Measurements from ENCODE around the gene LCOR.

The LCOR gene

DNA sequence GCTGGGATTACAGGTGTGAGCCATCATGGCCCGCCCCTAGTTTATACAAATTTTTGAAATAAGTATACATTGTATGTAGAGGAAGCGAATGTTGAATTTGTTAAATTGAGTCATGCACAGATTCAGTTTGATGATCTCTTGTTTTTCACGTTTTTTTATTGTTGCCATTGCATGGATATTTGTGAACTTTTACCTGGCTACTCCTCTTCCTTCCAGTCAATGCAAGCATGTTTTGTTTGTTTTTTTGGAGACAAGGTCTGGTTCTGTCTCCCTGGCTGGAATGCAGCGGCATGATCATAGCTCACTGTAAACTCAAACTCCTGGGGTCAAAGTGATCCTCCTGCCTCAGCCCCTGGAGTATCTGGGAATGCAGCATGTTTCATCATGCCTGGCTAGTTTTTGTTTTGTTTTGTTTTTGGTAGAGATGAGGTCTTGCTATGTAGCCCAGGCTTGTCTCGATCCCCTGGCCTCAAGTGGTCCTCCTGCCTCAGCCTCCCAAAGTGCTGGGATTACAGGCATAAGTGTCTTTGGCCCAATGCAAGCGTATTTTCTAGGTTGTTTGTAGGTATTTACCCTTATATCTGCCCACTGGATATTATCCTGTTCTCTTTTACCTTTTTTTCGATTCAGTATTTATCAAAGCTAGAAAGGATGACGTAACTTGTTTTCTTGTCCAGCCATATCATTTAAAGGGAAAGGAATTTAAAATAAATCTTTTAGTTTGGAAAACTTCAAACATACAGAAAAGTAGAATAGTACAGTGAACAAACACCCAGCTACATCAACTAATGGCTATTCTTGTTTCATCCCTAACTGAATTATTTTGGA is 11.0 kb downstream of the LCOR start:
- TF ChIP-seq, protein P1, sequence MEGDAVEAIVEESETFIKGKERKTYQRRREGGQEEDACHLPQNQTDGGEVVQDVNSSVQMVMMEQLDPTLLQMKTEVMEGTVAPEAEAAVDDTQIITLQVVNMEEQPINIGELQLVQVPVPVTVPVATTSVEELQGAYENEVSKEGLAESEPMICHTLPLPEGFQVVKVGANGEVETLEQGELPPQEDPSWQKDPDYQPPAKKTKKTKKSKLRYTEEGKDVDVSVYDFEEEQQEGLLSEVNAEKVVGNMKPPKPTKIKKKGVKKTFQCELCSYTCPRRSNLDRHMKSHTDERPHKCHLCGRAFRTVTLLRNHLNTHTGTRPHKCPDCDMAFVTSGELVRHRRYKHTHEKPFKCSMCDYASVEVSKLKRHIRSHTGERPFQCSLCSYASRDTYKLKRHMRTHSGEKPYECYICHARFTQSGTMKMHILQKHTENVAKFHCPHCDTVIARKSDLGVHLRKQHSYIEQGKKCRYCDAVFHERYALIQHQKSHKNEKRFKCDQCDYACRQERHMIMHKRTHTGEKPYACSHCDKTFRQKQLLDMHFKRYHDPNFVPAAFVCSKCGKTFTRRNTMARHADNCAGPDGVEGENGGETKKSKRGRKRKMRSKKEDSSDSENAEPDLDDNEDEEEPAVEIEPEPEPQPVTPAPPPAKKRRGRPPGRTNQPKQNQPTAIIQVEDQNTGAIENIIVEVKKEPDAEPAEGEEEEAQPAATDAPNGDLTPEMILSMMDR (conservative IDR thresholded peaks at IDR 0.05) = no peak
- H3K27ac ChIP-seq = peak overlapping the region; percentile 24

DNA sequence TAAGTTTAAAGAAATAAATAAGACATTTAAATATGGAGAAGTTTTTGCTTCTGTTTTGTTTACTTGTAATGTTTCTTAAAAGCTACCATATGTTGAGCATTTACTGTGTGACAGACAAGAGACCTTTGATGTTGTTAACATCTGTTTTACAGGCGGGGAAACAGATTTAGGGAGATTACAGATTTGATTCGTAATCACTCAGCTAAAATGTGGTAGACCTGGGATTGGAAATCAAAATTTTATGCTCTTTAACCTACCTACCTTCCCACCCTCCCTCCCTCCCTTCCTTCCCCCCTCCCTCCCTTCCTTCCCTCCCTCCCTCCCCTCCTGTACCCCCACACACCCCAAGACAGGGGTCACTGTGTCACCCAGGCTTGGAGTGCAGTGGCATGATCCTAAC is 11.7 kb downstream of the LCOR start:
- TF ChIP-seq, protein P1 (conservative IDR thresholded peaks at IDR 0.05) = no peak
- H3K27ac ChIP-seq = peak overlapping the region; percentile 24; the same call in 1 of the 2 replicates

DNA sequence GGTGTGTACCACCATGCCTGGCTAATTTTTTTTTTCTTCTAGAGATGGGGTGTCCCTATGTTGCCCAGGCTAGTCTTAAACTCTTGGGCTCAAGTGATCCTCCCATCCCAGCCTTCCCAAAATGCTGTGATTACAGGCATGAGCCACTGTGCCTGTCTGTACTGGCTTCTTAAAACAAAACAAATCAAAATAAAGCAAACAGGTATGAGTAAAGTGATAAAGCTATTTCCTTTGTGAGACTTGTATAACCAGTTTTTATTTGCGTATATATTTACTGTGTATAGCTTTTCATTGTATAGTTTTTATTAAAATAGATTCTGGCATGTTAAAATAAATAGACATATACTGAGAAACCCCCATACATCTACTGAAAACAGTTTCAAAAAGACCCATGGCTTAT is 14.3 kb downstream of the LCOR start:
- TF ChIP-seq, protein P1 (conservative IDR thresholded peaks at IDR 0.05) = no peak
- H3K27ac ChIP-seq = peak overlapping the region; percentile 81

DNA sequence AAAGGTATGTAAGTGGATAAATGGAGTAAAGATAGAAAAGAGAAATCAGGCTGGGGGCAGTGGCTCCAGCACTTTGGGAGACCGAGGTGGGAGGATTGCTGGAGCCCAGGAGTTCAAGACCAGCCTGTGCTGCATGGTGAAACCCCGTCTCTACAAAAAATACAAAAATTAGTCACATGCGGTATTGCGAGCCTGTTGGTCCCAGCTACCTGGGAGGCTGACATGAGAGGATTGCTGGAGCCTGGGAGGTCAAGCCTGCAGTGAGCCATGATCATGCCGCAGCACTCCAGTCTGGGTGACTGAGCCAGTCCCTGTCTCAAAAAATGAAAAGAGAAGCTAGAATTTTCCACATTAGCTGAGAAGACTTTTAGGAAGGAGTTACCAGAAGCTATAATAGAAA is 14.8 kb downstream of the LCOR start:
- peak overlapping the region; percentile 81 for H3K27ac ChIP-seq
- TF ChIP-seq, protein P1 (conservative IDR thresholded peaks at IDR 0.05) = no peak

DNA sequence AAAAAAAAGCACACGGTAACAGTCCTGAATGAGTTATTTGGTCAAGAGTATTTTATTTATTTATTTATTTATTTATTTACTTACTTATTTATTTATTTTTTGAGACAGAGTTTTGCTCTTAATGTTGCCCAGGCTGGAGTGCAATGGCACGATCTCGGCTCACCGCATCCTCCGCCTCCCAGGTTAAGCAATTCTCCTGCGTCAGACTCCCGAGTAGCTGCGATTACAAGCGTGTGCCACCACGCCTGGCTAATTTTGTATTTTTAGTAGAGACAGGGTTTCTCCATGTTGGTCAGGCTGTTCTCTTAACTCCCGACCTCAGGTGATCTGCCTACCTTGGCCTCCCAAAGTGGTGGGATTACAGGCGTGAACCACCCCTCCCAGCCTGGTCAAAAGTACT is 15.3 kb downstream of the LCOR start:
- H3K27ac ChIP-seq = peak overlapping the region; percentile 81

DNA sequence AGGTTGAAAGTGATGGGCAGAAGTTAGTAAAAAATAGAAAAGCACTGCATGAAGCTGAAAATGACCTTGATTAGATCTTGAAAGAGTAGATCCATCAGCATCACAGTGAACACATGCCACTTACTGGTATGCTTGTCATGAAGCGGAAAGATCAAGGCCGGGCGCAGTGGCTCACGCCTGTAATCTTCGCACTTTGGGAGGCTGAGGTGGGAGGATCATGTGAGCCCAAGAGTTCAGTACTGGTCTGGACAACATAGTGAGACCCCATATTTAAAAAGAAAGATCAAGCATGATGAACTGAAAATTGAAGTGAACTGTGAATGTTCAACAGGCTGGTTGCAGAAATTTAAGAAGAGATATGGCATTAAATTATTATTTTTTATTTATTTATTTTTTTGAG is 18.0 kb downstream of the LCOR start:
- TF ChIP-seq, protein P1 (conservative IDR thresholded peaks at IDR 0.05) = no peak
- H3K27ac ChIP-seq = no peak overlapping the region

DNA sequence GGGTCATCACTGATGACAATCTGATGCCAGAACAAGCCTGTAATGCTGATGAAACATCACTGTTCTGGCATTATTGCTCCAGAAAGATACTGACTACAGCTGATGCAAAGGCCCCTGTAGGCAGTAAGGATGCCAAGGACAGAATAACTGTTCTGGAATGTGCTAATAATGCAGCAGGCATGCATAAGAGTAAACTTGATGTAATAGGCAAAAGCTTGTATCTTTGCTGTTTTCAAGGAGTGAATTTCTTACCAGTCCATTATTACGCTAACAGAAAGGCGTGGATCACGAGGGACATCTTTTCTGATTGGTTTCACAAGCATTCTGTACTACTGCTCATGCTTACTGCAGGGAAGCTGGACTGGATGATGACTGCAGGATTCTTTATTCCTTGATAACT is 18.7 kb downstream of the LCOR start:
- no peak overlapping the region for H3K27ac ChIP-seq
- TF ChIP-seq, protein P1 (conservative IDR thresholded peaks at IDR 0.05) = no peak

DNA sequence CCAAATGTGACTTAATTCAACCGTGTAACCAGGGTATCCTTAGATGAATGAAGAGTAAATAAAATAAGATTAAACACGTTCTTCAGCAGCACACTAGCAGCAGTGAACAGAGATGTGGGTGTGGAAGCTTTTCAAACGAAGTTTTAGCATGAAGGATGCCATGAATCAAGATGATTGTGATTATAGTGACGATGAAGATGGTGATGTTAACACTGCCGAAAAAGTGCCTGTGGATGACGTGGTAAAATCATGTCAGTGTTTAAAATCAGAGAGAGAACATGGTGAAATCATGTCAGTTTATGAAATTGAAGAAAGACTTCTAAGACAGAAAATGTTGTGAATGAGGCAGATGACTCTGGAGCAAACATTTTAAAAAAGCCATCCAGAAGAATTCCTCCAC is 19.2 kb downstream of the LCOR start:
- no peak overlapping the region for H3K27ac ChIP-seq
- TF ChIP-seq, protein P1 (conservative IDR thresholded peaks at IDR 0.05) = no peak
